ENCODE measurements around the gene NFU1. TPM values are rescaled to one million over a fixed set of nuclear protein-coding genes. Genes with fewer than 3 reads are reported as not detected.

NFU1 gene
- total and polyA plus RNA-seq, 9 of the 15 experiments (the other 6 are each of a cell fraction or from before 2014, with no cell fraction given) = 33.3 to 61.8 (median 53.7) TPM

GRCh38 chr2:69356471-69356870 lies 80.8 kb downstream of the NFU1 start:
- no peak for ATAC-seq
- in situ Hi-C loops (cut with MboI) = no loop called here
- Histone ChIP-seq H3K4me2 (ENCODE audit: insufficient read depth, low read length) (no peak overlapping the region), H2AFZ (ENCODE audit: low read depth, low read length) (no peak overlapping the region), H4K20me1 (replicated peaks; ENCODE audit: control insufficient read depth, insufficient read depth, low read length) (no peaks in the 10 kb centered on the region), H3K36me3 (ENCODE audit: control insufficient read depth, insufficient read depth, low read length) (peaks cover 77% of the 10 kb centered on the region), H3K9ac (ENCODE audit: insufficient read depth in 1 of 2, low read depth in 2 of 2, low read length in 2 of 2) (no peak overlapping the region), H3K9me3 (replicated peaks; ENCODE audit: control insufficient read depth, insufficient read depth, low read depth, low read length) (no peaks in the 10 kb centered on the region), H3K27ac (ENCODE audit: extremely low read depth, low read depth, low read length) (no peak overlapping the region), H3K27me3 (ENCODE audit: control insufficient read depth in 2 of 2, insufficient read depth in 2 of 2, low read length in 2 of 2) (no peaks in the 10 kb centered on the region), H3K4me1 (replicated peaks in 1 of 2; ENCODE audit: control insufficient read depth in 2 of 2, insufficient read depth in 2 of 2, low read length in 2 of 2) (no peaks in the 10 kb centered on the region), H3K9me1 (ENCODE audit: control insufficient read depth, insufficient read depth, low read length) (no peaks in the 10 kb centered on the region), H3K4me3 (no peak overlapping the region), H3K79me2 (ENCODE audit: control insufficient read depth, insufficient read depth, low read length) (no peaks in the 10 kb centered on the region; the same call in 2 of the 3 replicates)
- intact Hi-C loops (cut with micrococcal nuclease) = no loop called here
- 90% methylated on average over 5 of the region's 5 CpGs for WGBS (ENCODE audit: insufficient coverage, low coverage, missing lambda C conversion rate)
- POLR2A ChIA-PET = no interaction called here
- DNase-seq (ENCODE audit: extremely low read depth in 1 of 4, low spot score in 3 of 4) = no peak
- BruUV-seq (replicated peaks) = no TSS peak
- no peak for FAIRE-seq
- CTCF ChIA-PET (ENCODE audit: low intra/inter-chr PET ratio) = no interaction called here
- TF ChIP-seq RHOXF2B (CRISPR knock-in tag; conservative IDR thresholded peaks at IDR 0.05) = no peak
- no peak for TF ChIP-seq POLR2A (conservative IDR thresholded peaks at IDR 0.05)
- TF ChIP-seq MTA2 (IDR thresholded peaks at IDR 0.05; ENCODE audit: low read depth) = no peak
- TF ChIP-seq GTF3C2 (IDR thresholded peaks at IDR 0.05; ENCODE audit: borderline replicate concordance, extremely low read depth, insufficient read length) = no peak
- TF ChIP-seq, protein P1, sequence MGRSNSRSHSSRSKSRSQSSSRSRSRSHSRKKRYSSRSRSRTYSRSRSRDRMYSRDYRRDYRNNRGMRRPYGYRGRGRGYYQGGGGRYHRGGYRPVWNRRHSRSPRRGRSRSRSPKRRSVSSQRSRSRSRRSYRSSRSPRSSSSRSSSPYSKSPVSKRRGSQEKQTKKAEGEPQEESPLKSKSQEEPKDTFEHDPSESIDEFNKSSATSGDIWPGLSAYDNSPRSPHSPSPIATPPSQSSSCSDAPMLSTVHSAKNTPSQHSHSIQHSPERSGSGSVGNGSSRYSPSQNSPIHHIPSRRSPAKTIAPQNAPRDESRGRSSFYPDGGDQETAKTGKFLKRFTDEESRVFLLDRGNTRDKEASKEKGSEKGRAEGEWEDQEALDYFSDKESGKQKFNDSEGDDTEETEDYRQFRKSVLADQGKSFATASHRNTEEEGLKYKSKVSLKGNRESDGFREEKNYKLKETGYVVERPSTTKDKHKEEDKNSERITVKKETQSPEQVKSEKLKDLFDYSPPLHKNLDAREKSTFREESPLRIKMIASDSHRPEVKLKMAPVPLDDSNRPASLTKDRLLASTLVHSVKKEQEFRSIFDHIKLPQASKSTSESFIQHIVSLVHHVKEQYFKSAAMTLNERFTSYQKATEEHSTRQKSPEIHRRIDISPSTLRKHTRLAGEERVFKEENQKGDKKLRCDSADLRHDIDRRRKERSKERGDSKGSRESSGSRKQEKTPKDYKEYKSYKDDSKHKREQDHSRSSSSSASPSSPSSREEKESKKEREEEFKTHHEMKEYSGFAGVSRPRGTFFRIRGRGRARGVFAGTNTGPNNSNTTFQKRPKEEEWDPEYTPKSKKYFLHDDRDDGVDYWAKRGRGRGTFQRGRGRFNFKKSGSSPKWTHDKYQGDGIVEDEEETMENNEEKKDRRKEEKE (IDR thresholded peaks at IDR 0.05; ENCODE audit: borderline replicate concordance in 1 of 2, control insufficient read depth in 1 of 2, low read depth in 2 of 2, low read length in 1 of 2) = no peak
- TF ChIP-seq, protein P2, sequence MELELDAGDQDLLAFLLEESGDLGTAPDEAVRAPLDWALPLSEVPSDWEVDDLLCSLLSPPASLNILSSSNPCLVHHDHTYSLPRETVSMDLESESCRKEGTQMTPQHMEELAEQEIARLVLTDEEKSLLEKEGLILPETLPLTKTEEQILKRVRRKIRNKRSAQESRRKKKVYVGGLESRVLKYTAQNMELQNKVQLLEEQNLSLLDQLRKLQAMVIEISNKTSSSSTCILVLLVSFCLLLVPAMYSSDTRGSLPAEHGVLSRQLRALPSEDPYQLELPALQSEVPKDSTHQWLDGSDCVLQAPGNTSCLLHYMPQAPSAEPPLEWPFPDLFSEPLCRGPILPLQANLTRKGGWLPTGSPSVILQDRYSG (tag; conservative IDR thresholded peaks at IDR 0.05; ENCODE audit: low read depth) = no peak
- no peak for TF ChIP-seq CEBPB (tag; IDR thresholded peaks at IDR 0.05)
- no peak for TF ChIP-seq HCFC1 (IDR thresholded peaks at IDR 0.05; ENCODE audit: low read depth, low read length)
- TF ChIP-seq TCF7L2 (IDR thresholded peaks at IDR 0.05; ENCODE audit: low read depth, low read length) = no peak
- TF ChIP-seq MAFF (IDR thresholded peaks at IDR 0.05; ENCODE audit: low read length) = no peak
- no peak for TF ChIP-seq NR2F6 (CRISPR knock-in tag; IDR thresholded peaks at IDR 0.05)
- TF ChIP-seq HDAC2 (IDR thresholded peaks at IDR 0.05) = no peak
- no peak for TF ChIP-seq LARP7 (IDR thresholded peaks at IDR 0.05)
- no peak for TF ChIP-seq GABPB2 (CRISPR knock-in tag; conservative IDR thresholded peaks at IDR 0.05)
- no peak for TF ChIP-seq PTTG1 (tag; IDR thresholded peaks at IDR 0.05; ENCODE audit: low read depth)

All from K562 (cell line).